ENCODE measurements around the gene LCLAT1. TPM values are rescaled to one million over a fixed set of nuclear protein-coding genes. Genes with fewer than 3 reads are reported as not detected.

Gene LCLAT1
- total and polyA plus RNA-seq, 2 donors (not counting 1 experiment from before 2014, with no cell fraction given) = 5.1 to 21.9 TPM

- Histone ChIP-seq H3K9ac (ENCODE audit: low read length) (no peak overlapping the region), H2AFZ (ENCODE audit: insufficient read depth, low read depth, low read length, poor library complexity, severe bottlenecking) (no peak overlapping the region), H3K27ac (ENCODE audit: low read length in 2 of 2) (no peak overlapping the region), H3K4me3 (ENCODE audit: control extremely low read depth in 1 of 5, extremely low read depth in 1 of 5, insufficient read depth in 1 of 5, low read depth in 2 of 5, low read length in 4 of 5) (no peak overlapping the region), H4K20me1 (ENCODE audit: control insufficient read depth, insufficient read depth, low read length, poor library complexity, severe bottlenecking) (no peaks in the 10 kb centered on the region), H3K4me1 (ENCODE audit: control insufficient read depth in 2 of 2, insufficient read depth in 2 of 2, low read length in 2 of 2) (no peaks in the 10 kb centered on the region), H3K4me2 (replicated peaks; ENCODE audit: low read depth, low read length, poor library complexity, severe bottlenecking) (no peak overlapping the region), H3K9me3 (ENCODE audit: control extremely low read depth in 1 of 3, control insufficient read depth in 2 of 3, insufficient read depth in 1 of 3, low read length in 2 of 3) (peaks cover 0 to 35% (median 31%) of the 10 kb centered on the region in 3 donors), H3K79me2 (ENCODE audit: control insufficient read depth, insufficient read depth, low read length) (no peaks in the 10 kb centered on the region), H3K27me3 (replicated peaks in 1 of 4; ENCODE audit: control extremely low read depth in 1 of 4, control insufficient read depth in 3 of 4, insufficient read depth in 4 of 4, low read length in 3 of 4) (peaks cover 0 to 5% (median 0%) of the 10 kb centered on the region in 4 experiments), H3K36me3 (replicated peaks in 1 of 2; ENCODE audit: control extremely low read depth in 1 of 2, control insufficient read depth in 1 of 2, extremely low read depth in 1 of 2, insufficient read depth in 2 of 2, low read length in 1 of 2) (no peaks in the 10 kb centered on the region)
- H3K27ac Mint-ChIP-seq = no peak overlapping the region
- H3K9me3 Mint-ChIP-seq (ENCODE audit: insufficient read depth) = peaks cover 10% of the 10 kb centered on the region
- CTCF ChIA-PET = interaction anchor here (1.3 kb wide), 1 partner anchor 17 kb away, joined by 4 read pairs; no protein-coding TSS in a partner anchor
- ATAC-seq (ENCODE audit: low read depth) = no peak
- intact Hi-C loops (cut with micrococcal nuclease) = no loop called here
- no peaks in the 10 kb centered on the region for H3K4me1 Mint-ChIP-seq
- no peak for TF ChIP-seq EZH2 (IDR thresholded peaks at IDR 0.05; ENCODE audit: borderline replicate concordance, insufficient read depth, low read depth, low read length, poor library complexity, severe bottlenecking)
- TF ChIP-seq, protein P1, sequence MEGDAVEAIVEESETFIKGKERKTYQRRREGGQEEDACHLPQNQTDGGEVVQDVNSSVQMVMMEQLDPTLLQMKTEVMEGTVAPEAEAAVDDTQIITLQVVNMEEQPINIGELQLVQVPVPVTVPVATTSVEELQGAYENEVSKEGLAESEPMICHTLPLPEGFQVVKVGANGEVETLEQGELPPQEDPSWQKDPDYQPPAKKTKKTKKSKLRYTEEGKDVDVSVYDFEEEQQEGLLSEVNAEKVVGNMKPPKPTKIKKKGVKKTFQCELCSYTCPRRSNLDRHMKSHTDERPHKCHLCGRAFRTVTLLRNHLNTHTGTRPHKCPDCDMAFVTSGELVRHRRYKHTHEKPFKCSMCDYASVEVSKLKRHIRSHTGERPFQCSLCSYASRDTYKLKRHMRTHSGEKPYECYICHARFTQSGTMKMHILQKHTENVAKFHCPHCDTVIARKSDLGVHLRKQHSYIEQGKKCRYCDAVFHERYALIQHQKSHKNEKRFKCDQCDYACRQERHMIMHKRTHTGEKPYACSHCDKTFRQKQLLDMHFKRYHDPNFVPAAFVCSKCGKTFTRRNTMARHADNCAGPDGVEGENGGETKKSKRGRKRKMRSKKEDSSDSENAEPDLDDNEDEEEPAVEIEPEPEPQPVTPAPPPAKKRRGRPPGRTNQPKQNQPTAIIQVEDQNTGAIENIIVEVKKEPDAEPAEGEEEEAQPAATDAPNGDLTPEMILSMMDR (IDR thresholded peaks at IDR 0.05) = no peak
- WGBS (ENCODE audit: insufficient coverage) = 68% methylated on average over 2 of the region's 3 CpGs
- no peak overlapping the region for H3K4me3 Mint-ChIP-seq
- H3K27me3 Mint-ChIP-seq = no peaks in the 10 kb centered on the region
- POLR2A ChIA-PET = interaction anchor here (0.9 kb wide), 1 partner anchor 434 kb away, joined by 4 read pairs; no protein-coding TSS in a partner anchor
- no peak for DNase-seq
Observed at GRCh38 chr2:30665761-30666265, 218.8 kb downstream of the LCLAT1 start.

DNA sequence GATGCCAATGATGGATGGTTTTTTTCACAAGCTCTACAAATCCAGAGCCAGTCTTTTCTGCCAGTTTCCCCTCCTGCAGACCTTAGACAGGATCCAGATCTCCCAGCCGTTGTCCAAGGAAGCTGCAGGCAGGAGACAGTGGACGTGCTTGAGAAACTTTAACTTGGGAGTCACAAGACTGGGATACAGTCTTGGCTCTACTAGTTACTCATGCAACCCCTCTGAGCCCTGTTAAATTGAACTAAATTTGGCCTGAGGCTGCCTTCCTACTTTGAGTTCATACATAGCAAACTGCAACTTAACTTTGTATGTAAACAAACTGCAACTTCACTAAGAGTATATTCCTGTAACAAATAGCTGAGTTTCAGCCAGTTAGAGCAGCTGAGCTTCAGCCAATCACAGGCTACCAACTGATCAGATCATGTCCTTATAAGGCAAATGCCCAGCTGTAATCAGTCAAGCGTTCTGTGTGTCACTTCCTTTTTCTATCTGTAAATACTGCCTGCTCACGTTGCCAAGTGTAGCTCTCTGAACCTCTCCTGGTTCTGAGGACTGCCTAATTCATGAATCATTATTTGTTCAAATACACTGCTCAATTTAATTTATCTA, 219.3 kb downstream of the LCLAT1 start:
- Histone ChIP-seq H3K27me3 (replicated peaks in 1 of 4; ENCODE audit: control extremely low read depth in 1 of 4, control insufficient read depth in 3 of 4, insufficient read depth in 4 of 4, low read length in 3 of 4) (peaks cover 0 to 5% (median 1%) of the 10 kb centered on the region in 4 experiments), H2AFZ (ENCODE audit: insufficient read depth, low read depth, low read length, poor library complexity, severe bottlenecking) (no peak overlapping the region), H4K20me1 (ENCODE audit: control insufficient read depth, insufficient read depth, low read length, poor library complexity, severe bottlenecking) (no peaks in the 10 kb centered on the region), H3K4me1 (ENCODE audit: control insufficient read depth in 2 of 2, insufficient read depth in 2 of 2, low read length in 2 of 2) (no peaks in the 10 kb centered on the region), H3K4me2 (replicated peaks; ENCODE audit: low read depth, low read length, poor library complexity, severe bottlenecking) (no peak overlapping the region), H3K9ac (ENCODE audit: low read length) (no peak overlapping the region), H3K9me3 (ENCODE audit: control extremely low read depth in 1 of 3, control insufficient read depth in 2 of 3, insufficient read depth in 1 of 3, low read length in 2 of 3) (peaks cover 0 to 37% (median 31%) of the 10 kb centered on the region in 3 donors), H3K4me3 (ENCODE audit: control extremely low read depth in 1 of 5, extremely low read depth in 1 of 5, insufficient read depth in 1 of 5, low read depth in 2 of 5, low read length in 4 of 5) (no peak overlapping the region), H3K36me3 (replicated peaks in 1 of 2; ENCODE audit: control extremely low read depth in 1 of 2, control insufficient read depth in 1 of 2, extremely low read depth in 1 of 2, insufficient read depth in 2 of 2, low read length in 1 of 2) (no peaks in the 10 kb centered on the region), H3K27ac (ENCODE audit: low read length in 2 of 2) (peak overlapping the region in 1 of 2 donors; percentile 42), H3K79me2 (ENCODE audit: control insufficient read depth, insufficient read depth, low read length) (no peaks in the 10 kb centered on the region)
- WGBS (ENCODE audit: insufficient coverage) = 72% methylated on average over 4 of the region's 4 CpGs
- intact Hi-C loops (cut with micrococcal nuclease) = no loop called here
- POLR2A ChIA-PET = interaction anchor here (0.9 kb wide), 1 partner anchor 434 kb away, joined by 4 read pairs; no protein-coding TSS in a partner anchor
- no peak for TF ChIP-seq EZH2 (IDR thresholded peaks at IDR 0.05; ENCODE audit: borderline replicate concordance, insufficient read depth, low read depth, low read length, poor library complexity, severe bottlenecking)
- TF ChIP-seq, protein P1 (IDR thresholded peaks at IDR 0.05) = no peak
- Mint-ChIP-seq H3K27me3 (no peaks in the 10 kb centered on the region), H3K4me1 (no peaks in the 10 kb centered on the region), H3K4me3 (no peak overlapping the region), H3K27ac (peak overlapping the region; percentile 15), H3K9me3 (ENCODE audit: insufficient read depth) (peaks cover 10% of the 10 kb centered on the region)
- DNase-seq (peak; percentile 26), ATAC-seq (ENCODE audit: low read depth) (peak; percentile 24)
- CTCF ChIA-PET = interaction anchor here (1.3 kb wide), 1 partner anchor 17 kb away, joined by 4 read pairs; no protein-coding TSS in a partner anchor

All from B cell (primary cell).